Activated T-cell treated with anti-CD3 and anti-CD28 coated beads, Interleukin-2, amount 50 U/mL, for 24 hours (primary cell): ENCODE data around the gene CDH3.
A peak's percentile ranks its signal among the peaks of the same experiment; 100 is the strongest.

ENCODE experiments used
- DNase-seq: peaks from one replicate; pipeline ENCODE4 v3.0.0-alpha.2; 2020
- H3K27ac Mint-ChIP-seq: 2 replicates; pipeline ENCODE4 v1.8.0; 2020; ENCODE audit warnings: mild to moderate bottlenecking, mixed read lengths
- H3K27me3 Mint-ChIP-seq: 2 replicates; pipeline ENCODE4 v1.8.0; 2020; ENCODE audit warnings: mixed read lengths
- H3K36me3 Mint-ChIP-seq: 2 replicates; pipeline ENCODE4 v1.8.0; 2020; ENCODE audit warnings: low read depth, mixed read lengths
- H3K4me1 Mint-ChIP-seq: 2 replicates; pipeline ENCODE4 v1.8.0; 2020; ENCODE audit warnings: low read depth, mixed read lengths
- H3K4me3 Mint-ChIP-seq: 2 replicates; pipeline ENCODE4 v1.8.0; 2020; ENCODE audit warnings: mild to moderate bottlenecking, moderate library complexity, mixed read lengths
- H3K9me3 Mint-ChIP-seq: 2 replicates; pipeline ENCODE4 v1.8.0; 2020; ENCODE audit warnings: mixed read lengths

The CDH3 gene

GRCh38 chr16:68660359-68660795, 15.3 kb downstream of the CDH3 start:
- H3K4me3 Mint-ChIP-seq: no peak overlapping the region
- H3K9me3 Mint-ChIP-seq: no peaks in the 10 kb centered on the region
- peaks cover 9% of the 10 kb centered on the region for H3K4me1 Mint-ChIP-seq
- peaks cover 32% of the 10 kb centered on the region for H3K27me3 Mint-ChIP-seq
- H3K36me3 Mint-ChIP-seq: no peaks in the 10 kb centered on the region
- peak overlapping the region; percentile 32 for H3K27ac Mint-ChIP-seq
- DNase-seq: no peak

DNA sequence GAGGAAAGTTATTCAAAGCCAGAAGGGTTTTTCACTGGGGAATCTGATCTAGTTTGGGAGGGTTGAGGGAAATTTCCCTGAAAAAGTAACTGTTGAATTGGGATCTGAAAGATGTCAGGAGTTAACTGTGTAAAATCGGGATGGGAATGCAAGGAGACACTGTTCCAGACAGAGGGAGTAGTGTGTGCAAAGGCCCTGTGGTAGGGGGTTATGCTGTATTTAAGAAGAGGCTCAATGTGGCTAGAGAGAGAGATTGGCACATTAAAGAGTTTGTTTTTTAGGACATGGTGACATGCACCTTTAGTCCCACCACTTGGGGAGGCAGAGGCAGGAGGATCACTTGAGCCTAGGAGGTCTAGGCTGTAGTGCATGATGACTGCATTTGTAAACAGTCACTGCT, 16.9 kb downstream of the CDH3 start:
- no peak overlapping the region for H3K27ac Mint-ChIP-seq
- DNase-seq: no peak
- peaks cover 22% of the 10 kb centered on the region for H3K27me3 Mint-ChIP-seq
- H3K4me1 Mint-ChIP-seq: peaks cover 12% of the 10 kb centered on the region
- no peaks in the 10 kb centered on the region for H3K36me3 Mint-ChIP-seq
- H3K4me3 Mint-ChIP-seq: no peak overlapping the region
- no peaks in the 10 kb centered on the region for H3K9me3 Mint-ChIP-seq

DNA sequence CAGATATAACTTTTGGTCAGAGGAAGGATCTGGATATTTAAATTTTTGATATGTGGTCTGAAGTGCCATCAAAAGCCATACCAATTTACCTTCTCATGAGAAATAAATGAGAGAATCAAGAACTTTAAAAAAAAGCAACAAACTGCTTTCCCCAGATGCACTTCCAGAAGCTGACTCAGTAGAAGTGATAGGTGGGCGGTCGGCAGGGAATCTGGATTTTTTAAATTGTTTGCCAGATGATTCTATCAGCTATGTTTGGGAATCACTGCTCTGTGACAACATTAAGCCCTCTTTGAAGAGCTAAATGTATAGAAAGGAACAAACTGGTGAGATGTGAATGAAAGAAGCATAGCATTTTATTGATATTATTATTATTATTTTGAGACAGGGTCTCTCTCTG, 19.2 kb downstream of the CDH3 start:
- Mint-ChIP-seq H3K4me1 (peaks cover 32% of the 10 kb centered on the region), H3K4me3 (no peak overlapping the region), H3K27me3 (peaks cover 8% of the 10 kb centered on the region), H3K36me3 (no peaks in the 10 kb centered on the region), H3K27ac (no peak overlapping the region), H3K9me3 (no peaks in the 10 kb centered on the region)
- DNase-seq: no peak

DNA sequence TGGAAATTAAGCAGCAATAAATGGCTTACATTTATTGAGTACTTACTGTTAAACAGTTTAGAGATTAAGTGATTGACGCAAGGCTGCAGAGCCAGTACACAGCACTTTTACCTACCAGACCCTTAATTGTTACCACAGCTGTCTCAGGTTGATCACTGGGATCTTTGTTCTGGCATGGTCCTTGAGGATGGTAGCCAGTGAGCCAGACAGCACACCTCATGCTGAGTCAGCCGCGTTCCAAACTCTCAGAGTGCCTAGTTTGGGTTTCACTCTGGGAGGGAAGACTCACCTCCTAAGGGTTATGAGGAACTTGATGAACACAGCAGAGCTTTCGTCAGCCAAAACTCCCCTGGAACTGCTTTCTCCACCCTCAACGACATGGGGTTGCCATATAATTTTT, 20.4 kb downstream of the CDH3 start:
- DNase-seq: no peak
- Mint-ChIP-seq H3K27me3 (peaks cover 11% of the 10 kb centered on the region), H3K4me3 (no peak overlapping the region), H3K9me3 (no peaks in the 10 kb centered on the region), H3K27ac (no peak overlapping the region), H3K4me1 (peaks cover 26% of the 10 kb centered on the region), H3K36me3 (no peaks in the 10 kb centered on the region)

DNA sequence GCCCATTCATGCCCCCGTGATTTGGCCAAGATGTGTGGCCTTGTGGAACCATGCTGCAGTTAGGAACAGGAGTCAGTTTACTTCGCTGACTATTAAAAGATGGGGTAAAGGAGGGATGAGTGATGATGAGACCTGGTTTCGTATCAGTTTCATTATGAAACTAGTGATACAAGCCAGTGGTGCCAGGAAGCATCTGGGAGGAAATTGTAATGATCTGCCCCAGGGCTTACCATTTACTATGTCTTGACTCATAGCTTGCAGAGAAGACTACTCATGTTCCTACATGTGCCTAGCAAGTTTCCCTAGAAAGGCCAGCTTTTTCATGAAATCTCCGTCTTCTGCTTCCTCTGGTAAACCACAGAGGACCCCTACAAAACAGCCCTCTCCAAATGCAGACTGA, 23.2 kb downstream of the CDH3 start:
- peaks cover 26% of the 10 kb centered on the region for H3K4me1 Mint-ChIP-seq
- peak overlapping the region; percentile 39 for H3K4me3 Mint-ChIP-seq
- peak overlapping the region; percentile 93 for H3K27ac Mint-ChIP-seq
- peaks cover 3% of the 10 kb centered on the region for H3K27me3 Mint-ChIP-seq
- no peaks in the 10 kb centered on the region for H3K9me3 Mint-ChIP-seq
- DNase-seq: peak; percentile 42
- no peaks in the 10 kb centered on the region for H3K36me3 Mint-ChIP-seq

GRCh38 chr16:68676113-68676860, 31.2 kb downstream of the CDH3 start:
- Mint-ChIP-seq H3K4me3 (no peak overlapping the region), H3K9me3 (no peaks in the 10 kb centered on the region), H3K36me3 (no peaks in the 10 kb centered on the region), H3K4me1 (no peaks in the 10 kb centered on the region), H3K27me3 (peaks cover 9% of the 10 kb centered on the region), H3K27ac (no peak overlapping the region)
- DNase-seq: no peak

DNA sequence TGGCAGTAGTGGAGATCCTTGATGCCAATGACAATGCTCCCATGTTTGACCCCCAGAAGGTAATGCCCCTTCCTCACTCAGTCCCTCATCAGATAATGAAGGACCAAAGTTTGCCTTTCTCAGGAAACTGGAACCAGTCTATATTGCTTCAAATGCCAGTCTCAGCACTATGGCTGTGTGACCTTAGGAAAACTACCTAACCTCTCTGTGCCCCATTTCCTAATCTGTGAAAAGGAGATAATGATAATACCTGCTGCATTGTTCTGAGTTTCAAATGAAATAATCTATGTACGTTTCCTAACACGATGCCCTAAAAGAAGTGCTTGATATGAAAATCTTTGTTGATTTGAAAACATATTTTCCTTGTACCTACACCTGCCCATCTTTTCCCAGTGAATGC, 35.9 kb downstream of the CDH3 start:
- DNase-seq: no peak
- Mint-ChIP-seq H3K36me3 (no peaks in the 10 kb centered on the region), H3K4me1 (no peaks in the 10 kb centered on the region), H3K27ac (no peak overlapping the region), H3K9me3 (no peaks in the 10 kb centered on the region), H3K27me3 (peaks cover 6% of the 10 kb centered on the region), H3K4me3 (no peak overlapping the region)

DNA sequence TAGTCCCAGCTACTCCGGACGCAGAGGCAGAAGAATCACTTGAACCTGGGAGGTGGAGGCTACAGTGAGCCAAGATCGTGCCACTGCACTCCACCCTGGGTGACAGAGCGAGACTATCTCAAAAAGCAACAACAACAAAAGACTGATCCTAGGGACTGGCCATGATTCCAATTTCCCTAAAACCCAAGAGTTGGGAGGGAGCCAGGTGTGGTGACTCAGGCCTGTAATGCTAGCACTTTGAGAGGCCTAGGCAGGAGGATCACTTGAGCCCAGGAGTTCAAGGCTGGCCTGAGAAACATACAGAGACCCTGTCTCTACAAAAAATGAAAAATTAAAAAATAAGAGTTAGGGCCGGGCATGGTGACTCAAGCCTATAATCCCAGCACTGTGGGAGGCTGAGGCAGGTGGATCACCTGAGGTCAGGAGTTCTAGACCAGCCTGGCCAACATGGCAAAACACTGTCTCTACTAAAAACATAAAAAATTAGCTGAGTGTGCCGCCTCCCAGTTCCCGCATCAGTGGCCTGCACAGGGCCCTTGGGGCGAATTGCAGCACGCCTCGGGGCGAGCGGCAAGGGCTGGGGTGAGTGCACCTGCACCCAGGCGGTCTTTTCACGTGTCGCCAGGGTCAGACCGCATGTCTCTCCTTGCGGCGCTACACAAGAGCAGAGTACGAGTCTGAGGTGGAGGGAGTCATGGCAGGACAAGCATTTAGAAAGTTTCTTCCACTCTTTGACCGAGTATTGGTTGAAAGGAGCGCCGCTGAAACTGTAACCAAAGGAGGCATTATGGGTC, 40.8 kb downstream of the CDH3 start:
- no peaks in the 10 kb centered on the region for H3K36me3 Mint-ChIP-seq
- H3K27me3 Mint-ChIP-seq: no peaks in the 10 kb centered on the region
- H3K4me3 Mint-ChIP-seq: no peak overlapping the region

DNA sequence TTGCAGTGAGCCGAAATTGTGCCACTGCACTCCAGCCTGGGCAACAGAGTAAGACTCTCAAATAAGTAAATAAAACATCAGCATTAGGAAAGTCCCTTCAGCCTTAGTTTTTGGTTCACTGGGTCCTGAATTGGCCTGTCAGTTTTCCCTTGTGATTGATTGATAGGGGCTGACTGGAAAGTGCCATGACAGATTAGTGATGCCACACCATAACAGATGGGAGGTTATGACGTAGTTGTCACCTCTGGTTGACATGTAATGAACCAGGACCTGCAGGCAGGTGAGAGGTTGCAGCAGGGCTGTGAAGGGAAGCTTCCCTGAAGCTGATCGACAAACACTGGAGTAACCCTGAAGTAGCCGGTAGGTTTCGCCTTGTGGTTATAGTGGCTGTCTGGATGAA, 41.8 kb downstream of the CDH3 start:
- H3K36me3 Mint-ChIP-seq: no peaks in the 10 kb centered on the region
- H3K4me3 Mint-ChIP-seq: no peak overlapping the region
- DNase-seq: no peak
- no peaks in the 10 kb centered on the region for H3K4me1 Mint-ChIP-seq
- no peaks in the 10 kb centered on the region for H3K27me3 Mint-ChIP-seq
- H3K27ac Mint-ChIP-seq: no peak overlapping the region
- H3K9me3 Mint-ChIP-seq: no peaks in the 10 kb centered on the region

More for the DNA sequence above, 40.8 kb downstream of the CDH3 start:
- no peaks in the 10 kb centered on the region for H3K9me3 Mint-ChIP-seq
- DNase-seq: no peak
- H3K27ac Mint-ChIP-seq: no peak overlapping the region
- H3K4me1 Mint-ChIP-seq: no peaks in the 10 kb centered on the region

GRCh38 chr16:68689921-68690320, 44.8 kb downstream of the CDH3 start:
- H3K4me3 Mint-ChIP-seq: no peak overlapping the region
- no peaks in the 10 kb centered on the region for H3K27me3 Mint-ChIP-seq
- H3K36me3 Mint-ChIP-seq: no peaks in the 10 kb centered on the region
- no peak overlapping the region for H3K27ac Mint-ChIP-seq
- no peaks in the 10 kb centered on the region for H3K9me3 Mint-ChIP-seq
- H3K4me1 Mint-ChIP-seq: no peaks in the 10 kb centered on the region
- no peak for DNase-seq

DNA sequence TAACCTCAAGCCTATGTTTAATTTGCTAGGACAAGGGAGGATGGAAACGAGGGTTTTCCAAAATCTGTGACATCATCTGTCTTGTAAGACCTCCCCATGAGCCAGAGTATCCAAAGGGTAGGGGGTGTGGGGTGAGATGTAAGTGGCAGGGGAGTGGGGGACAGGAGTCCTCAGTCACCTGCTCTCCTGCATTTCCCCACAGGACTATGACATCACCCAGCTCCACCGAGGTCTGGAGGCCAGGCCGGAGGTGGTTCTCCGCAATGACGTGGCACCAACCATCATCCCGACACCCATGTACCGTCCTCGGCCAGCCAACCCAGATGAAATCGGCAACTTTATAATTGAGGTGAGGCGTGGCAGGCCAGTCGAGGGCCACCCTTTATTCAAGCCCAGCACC, 50.5 kb downstream of the CDH3 start:
- Mint-ChIP-seq H3K4me1 (no peaks in the 10 kb centered on the region), H3K4me3 (no peak overlapping the region), H3K27me3 (no peaks in the 10 kb centered on the region), H3K36me3 (no peaks in the 10 kb centered on the region), H3K9me3 (no peaks in the 10 kb centered on the region), H3K27ac (no peak overlapping the region)
- DNase-seq: no peak

DNA sequence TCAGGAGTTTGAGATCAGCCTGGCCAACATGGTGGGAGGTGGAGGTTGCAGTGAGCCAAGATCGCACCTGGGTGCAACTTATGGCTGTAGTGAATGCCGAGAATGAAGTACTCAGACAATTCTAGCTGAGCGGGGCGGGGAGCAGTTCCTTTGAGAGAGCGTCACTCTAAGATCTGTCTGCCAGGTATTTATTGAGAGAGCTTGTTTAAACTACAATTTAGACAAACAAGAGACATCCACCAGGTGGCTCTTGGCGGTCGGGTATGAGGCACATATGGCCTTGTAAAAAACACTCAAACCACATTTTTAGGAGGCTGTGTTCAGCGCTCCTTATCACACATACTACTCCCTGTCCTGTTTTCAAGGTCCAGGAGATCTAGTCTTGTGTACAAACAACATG, 51.4 kb downstream of the CDH3 start:
- Mint-ChIP-seq H3K36me3 (no peaks in the 10 kb centered on the region), H3K27me3 (no peaks in the 10 kb centered on the region), H3K9me3 (no peaks in the 10 kb centered on the region), H3K4me3 (no peak overlapping the region), H3K27ac (no peak overlapping the region), H3K4me1 (no peaks in the 10 kb centered on the region)
- no peak for DNase-seq

DNA sequence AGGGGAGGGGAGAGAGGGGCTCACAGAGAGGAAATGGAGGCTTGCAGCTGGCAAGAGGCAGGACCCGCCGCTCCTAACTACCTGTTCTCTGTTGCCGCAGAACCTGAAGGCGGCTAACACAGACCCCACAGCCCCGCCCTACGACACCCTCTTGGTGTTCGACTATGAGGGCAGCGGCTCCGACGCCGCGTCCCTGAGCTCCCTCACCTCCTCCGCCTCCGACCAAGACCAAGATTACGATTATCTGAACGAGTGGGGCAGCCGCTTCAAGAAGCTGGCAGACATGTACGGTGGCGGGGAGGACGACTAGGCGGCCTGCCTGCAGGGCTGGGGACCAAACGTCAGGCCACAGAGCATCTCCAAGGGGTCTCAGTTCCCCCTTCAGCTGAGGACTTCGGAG, 53.0 kb downstream of the CDH3 start:
- Mint-ChIP-seq H3K27ac (no peak overlapping the region), H3K36me3 (no peaks in the 10 kb centered on the region), H3K27me3 (no peaks in the 10 kb centered on the region), H3K4me1 (no peaks in the 10 kb centered on the region), H3K4me3 (no peak overlapping the region), H3K9me3 (no peaks in the 10 kb centered on the region)
- no peak for DNase-seq

DNA sequence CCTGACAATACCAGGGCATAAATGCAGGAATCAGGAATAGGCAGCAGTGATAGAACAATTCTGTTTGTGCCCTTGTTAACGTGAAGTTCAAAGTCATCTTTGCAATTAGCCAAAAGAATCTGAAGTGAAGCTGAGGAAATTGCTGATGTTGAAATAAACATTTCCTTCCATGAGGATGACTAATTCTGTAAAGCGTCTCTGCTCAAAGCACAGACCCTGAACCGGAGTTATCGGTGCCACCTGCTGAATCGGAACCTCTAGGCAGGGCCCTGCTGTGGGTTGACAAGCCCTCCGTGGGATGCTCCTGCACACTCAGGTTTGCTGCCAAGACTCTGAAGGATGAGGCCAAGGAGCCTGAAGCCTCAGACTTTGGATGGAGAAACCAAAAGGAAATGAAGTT, 55.0 kb downstream of the CDH3 start:
- DNase-seq: no peak
- Mint-ChIP-seq H3K4me3 (no peak overlapping the region), H3K9me3 (no peaks in the 10 kb centered on the region), H3K36me3 (no peaks in the 10 kb centered on the region), H3K27me3 (peaks cover 3% of the 10 kb centered on the region), H3K27ac (no peak overlapping the region), H3K4me1 (peaks cover 5% of the 10 kb centered on the region)

DNA sequence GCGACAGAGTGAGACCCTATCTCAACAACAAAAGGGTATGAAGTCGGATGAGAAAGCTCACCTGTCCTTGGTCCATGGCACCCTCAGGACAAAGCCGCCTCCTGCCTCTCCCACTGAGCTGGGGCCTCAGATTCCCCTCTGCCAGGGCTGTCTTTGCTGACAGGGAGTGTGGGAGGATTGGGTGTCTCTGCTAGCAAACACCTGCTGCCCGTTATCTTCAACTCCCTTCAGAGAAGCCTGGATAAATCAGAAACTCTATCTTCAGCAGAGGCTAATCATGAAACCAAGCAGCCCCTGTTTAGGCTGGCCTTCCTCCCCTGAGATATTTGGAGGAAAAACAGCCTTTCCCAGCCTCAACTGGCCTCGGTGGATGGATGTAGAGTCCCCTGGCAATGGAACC, 55.7 kb downstream of the CDH3 start:
- no peak overlapping the region for H3K27ac Mint-ChIP-seq
- no peaks in the 10 kb centered on the region for H3K36me3 Mint-ChIP-seq
- no peak overlapping the region for H3K4me3 Mint-ChIP-seq
- peaks cover 5% of the 10 kb centered on the region for H3K4me1 Mint-ChIP-seq
- no peak for DNase-seq
- no peaks in the 10 kb centered on the region for H3K9me3 Mint-ChIP-seq
- peaks cover 3% of the 10 kb centered on the region for H3K27me3 Mint-ChIP-seq
